CD4-positive, alpha-beta T cell treated with Interleukin-6 at 100 ng/mL for 8 hours (primary cell): ENCODE measurements around the gene C7orf25.

Experiments
- DNase-seq: peaks from one replicate; pipeline ENCODE4 v3.0.0-alpha.2; 2020; ENCODE audit warnings: mixed read lengths, low spot score

C7orf25 gene

DNA sequence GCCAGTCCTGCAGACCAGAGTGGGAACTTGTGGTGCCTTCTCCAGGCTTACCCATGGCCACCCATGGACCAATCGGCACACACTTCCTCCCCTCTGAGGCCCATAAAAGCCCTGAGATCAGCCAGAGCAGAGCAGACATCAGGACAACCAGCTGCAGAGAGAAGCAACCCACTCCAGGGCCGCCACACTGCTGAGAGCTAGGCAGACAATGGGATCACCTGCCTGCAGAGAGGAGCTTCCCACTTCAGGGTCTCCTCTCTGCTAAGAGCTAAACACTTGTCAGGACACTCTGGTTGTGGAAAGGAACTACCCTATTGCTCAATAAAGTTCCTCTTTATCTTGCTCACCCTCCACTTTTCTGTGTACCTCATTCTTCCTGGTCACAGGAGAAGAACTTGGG, 34.0 kb downstream of the C7orf25 start:
- no peak for DNase-seq

DNA sequence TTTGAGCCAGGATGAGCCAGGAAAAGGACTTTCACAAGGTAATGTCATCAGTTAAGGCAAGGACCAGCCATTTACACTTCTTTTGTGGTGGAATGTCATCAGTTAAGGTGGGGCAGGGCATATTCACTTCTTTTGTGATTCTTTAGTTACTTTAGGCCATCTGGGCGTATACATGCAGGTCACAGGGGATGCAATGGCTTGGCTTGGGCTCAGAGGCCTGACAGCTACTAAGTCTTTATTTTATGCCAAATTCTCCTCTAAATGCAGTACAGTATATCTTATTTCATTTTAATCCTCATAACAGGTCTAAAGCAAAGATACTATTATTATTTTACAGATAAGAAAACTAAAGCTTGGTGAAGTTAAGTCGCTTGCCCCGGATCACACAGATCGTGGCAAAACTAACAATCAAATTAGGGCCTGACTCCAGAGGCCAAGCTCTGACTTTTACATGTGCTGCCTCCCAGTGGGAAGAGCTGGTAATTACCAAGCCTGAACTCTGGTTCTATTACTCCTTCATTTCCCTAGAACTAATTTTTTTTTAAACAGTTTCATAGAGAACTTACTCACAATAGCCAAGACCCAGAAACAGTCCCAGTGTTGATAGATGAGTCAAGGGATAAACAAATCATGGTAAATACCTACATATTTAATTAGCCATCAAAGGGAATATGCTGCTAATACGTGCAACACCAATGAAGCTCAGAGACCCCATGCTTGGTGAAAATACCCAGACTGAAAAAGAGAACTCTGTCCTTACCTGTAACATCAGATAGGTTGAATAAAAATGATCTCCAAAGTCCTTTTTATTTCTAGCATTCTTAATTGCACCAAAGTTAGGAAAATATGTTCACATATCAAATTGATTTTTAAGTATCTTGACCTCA, 35.4 kb downstream of the C7orf25 start:
- peak; percentile 20 for DNase-seq

DNA sequence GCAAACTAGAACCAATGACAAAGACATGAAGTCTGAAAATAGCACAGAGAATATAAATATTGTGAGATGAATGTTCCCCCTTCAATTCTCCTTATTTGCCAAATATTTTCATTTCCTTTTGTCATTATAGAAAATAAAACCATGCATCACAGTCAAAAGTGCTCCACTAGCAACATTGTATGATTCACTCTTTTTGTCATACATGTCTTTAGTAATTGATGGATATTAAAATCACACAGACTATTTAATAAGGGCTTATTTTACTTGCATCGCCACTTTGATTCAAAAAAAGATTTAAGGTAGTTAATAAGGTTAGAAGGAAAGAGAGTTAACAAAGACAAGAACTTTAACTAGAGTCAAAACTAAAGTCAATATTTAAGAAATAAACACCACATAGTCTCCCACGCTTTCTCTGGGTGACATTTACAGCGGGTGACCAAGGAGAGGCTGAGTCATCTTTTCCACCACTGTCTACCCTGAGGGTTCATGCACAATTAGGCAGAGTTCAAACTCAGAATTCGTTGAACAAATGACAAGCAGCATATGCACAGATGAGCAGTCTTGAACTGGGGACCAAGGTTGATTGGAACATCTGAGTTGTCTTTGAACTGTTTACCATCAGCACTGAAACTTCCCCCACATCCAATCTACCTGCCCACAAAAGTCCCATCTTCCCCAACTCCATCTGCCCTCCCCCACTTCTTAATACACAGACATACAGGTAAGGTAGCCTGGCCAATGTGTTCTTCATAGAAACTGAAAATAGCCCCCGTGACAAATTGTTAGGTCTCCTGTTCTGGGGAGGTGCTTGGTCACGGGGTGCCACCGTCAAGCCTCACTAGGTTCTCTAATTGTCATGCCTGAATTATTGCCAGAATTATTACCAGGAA, 42.5 kb downstream of the C7orf25 start:
- DNase-seq = no peak

DNA sequence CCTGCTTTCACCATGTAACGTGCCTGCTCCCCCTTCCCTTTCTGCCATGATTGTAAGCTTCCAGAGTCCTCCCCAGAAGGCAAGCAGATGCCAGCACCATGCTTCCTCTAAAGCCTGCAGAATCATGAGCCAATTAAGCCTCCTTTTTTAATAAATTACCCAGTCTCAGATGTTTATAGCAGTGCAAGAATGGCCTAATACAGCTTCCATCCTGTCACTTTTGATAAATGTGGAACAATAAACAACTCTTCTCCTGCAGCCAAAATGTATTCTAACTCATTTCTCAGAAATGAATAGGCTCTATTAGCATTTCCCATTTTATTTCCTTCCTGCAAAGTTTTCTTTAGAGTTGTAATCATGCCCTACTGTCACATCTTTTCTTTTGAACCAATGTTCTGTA, 43.4 kb downstream of the C7orf25 start:
- no peak for DNase-seq
